ENCODE data around the gene ADGRL3. TPM values are rescaled to one million over a fixed set of nuclear protein-coding genes. Genes with fewer than 3 reads are reported as not detected.

Gene ADGRL3
- total RNA-seq, 1 donor from 2014 or later, result not detected

DNA sequence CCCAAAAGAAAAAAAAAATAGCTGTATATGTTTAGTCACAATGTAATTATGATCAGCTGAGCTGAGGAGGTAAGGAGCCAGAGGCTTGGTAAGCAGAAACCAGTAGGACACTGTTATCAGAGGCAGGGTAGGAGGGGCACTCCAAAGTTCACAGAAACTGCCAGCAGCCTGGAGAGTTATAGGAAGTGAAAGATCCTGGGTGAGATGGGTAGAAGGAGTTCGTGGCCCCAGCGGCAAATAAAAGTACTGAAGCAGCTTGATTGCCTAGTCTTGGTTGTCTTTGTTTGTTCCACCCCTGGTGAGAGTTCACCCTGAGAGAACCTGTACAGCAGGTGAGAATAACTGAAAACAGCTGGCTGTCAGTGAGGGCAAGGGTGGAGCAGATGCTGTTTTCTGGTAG, 340.8 kb downstream of the ADGRL3 start:
- intact Hi-C loops (cut with micrococcal nuclease), result no loop called here

DNA sequence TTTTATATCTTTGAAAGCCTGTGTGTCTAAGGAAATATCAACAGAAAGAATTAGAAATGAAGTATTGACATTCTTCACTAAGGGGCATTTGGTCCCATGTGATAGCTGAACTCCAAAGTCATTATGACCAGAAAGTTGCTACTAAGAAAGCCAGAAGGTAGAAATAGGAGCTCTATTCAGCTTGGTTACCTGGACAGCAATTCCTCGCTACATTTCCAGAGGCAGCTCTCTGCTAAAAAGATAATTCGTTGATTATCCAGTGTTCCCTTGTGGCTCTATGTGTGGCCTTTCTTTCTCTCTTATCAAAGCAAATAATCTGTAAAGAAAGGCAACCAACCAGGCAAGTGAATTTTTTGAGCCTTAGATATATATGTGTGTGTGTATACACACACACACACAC, 341.3 kb downstream of the ADGRL3 start:
- intact Hi-C loops (cut with micrococcal nuclease), result no loop called here

DNA sequence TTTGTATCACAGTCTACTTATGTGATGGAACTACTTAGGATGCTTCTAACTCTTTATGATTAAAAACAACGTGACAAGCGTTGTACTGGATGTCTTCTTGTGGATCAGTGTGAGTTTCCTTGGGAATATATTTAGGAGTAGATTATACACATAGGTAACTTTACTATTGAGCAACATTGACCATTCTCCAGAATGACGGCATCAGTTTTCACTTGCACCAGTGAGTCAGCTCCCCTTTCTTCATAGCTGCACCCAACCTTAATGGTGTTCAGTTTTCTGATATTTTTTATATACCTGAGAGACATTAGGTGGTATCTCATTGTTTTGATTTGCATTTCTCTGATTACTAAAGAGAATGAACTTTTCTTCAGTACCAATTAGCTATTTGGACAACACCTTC, 343.9 kb downstream of the ADGRL3 start:
- intact Hi-C loops (cut with micrococcal nuclease), result no loop called here

GRCh38 chr4:61545902-61546480, 345.9 kb downstream of the ADGRL3 start:
- intact Hi-C loops (cut with micrococcal nuclease), result no loop called here

DNA sequence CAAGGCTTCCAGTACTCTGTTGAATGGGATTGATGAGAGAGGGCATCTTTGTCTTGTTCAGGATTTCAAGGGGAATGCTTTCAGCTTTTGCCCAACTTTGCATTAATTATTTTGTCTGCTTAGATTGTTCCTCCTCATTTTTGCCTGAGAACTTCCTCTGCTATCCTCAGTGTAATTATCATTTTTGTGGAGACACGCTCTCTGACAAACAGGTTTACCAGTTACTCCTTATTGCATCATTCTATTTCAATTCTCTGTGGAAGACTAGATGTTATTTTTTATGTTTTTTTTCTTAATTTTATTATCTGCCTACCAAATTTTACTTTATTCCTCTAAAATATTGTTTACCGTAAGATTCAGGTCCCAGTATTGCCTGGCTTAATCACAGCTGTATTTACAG, 349.2 kb downstream of the ADGRL3 start:
- intact Hi-C loops (cut with micrococcal nuclease), result no loop called here

DNA sequence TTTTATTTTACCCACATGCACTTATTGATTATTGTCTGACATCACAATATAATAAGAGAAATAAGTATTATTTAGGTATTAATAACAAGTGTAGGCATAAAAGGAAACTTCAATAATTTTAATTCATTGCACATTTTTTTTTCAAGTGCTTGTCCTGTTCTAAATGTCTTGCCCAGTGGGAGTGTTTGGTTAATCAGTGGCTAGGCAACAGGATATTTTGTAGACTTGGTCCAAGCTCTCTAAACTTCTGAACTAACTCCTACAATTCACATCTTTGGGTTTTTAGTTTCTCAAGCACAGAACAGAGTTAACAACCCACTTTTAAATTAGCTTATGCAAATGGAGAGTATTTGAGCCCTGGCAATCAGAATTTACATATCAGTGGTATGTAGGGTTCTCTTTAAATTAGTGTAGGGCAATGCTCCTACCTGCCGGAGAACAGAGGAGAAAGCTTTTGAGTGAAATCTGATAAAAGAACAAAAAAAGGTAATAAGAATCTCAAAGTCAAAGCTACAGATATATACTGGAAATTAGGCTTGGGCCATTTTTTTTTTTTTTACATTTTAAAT, 353.5 kb downstream of the ADGRL3 start:
- intact Hi-C loops (cut with micrococcal nuclease), result no loop called here

GRCh38 chr4:61555789-61556188, 355.7 kb downstream of the ADGRL3 start:
- intact Hi-C loops (cut with micrococcal nuclease), result no loop called here

DNA sequence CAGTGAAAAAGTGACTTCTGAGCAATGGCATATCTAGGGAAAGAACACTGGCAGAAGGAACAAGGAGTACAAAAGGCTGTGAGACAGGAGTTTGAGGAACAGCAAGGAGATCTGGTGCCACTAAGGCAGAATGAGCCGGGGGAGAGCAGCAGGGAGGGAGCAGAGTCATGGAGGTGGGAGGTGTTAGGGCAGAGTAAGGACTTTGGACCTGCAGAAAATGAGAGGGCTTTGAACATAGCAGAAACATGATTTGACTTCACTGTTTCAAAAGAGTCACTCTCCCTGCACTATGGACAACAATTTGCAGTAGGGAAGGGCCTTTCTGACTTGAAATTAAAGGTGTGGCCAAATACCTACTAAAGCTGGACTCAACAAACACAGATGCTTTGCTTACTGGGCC, 356.2 kb downstream of the ADGRL3 start:
- intact Hi-C loops (cut with micrococcal nuclease), result no loop called here

DNA sequence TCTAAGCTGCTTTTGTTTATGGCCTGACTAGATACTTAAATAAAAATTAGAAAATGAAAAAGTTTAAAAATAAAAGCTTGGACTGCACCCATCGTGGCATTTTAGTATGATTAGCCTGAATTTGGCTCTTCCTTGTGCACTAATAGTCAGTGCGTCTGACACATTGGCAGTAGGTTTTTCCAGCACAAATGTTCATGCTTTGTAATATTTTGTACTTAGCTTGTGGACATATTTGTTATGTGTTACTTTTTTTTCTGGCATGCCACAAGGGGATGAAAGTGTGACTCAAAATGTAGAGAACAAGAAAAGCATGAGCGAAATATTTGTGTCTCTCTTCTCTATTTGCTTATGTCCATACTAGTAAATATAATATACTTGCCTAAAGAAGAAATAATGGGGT, 359.3 kb downstream of the ADGRL3 start:
- intact Hi-C loops (cut with micrococcal nuclease), result no loop called here

- intact Hi-C loops (cut with micrococcal nuclease), result no loop called here
Observed at GRCh38 chr4:61561028-61561427, 360.9 kb downstream of the ADGRL3 start.

DNA sequence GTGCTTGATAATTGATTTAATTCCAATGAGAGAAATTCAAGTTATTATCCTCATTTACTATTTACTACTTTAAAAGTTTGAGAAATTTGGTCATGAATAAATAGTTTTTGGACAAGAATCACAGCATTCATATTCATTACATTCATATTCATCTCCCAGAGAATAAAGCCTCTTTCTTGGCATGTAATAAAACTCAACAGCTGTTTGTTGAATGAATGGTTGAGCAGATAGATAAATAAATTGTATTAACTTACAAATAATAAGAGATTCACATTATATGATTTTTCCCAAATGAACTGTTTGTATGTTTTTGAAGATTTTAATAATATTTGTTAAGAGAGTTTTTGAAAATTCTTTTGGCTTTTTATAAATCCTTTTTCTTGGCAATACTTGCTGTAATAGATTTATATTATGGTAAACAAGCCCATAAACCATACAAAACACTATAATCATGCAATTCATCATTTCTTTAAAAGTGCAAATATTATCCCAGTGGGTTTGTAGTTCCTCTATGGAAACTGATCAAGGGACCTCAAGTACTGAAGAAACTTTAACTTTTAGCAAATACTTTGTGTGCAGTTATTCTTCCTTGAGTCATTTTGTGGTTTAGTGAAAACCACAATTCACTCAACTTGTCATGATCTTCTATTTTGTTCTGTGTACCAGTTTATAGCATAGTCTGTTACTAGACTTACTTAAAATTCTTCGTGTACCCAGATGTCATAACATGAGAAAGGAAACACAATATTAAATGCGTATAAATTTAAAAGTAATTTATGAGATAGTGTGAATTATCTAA, 371.8 kb downstream of the ADGRL3 start:
- intact Hi-C loops (cut with micrococcal nuclease), result no loop called here

DNA sequence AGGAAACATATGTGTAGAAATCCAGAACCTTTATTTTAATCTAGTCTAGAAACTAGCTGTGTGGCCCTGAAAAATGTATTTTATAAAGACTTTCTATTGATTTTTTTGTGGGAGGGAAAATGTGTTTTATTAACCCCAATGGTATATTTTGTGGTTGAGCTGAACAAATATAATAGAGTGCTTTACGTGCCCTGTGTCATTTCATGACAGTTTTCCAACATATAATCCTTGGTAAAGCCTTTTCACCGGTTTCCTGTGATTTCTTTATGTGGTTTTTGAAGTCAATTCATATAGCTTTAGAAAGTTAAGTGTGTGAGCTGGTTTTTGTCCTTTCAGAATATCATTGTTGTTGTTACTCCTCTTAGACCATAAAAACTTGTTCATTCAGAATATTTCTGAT, 375.7 kb downstream of the ADGRL3 start:
- intact Hi-C loops (cut with micrococcal nuclease), result no loop called here

- intact Hi-C loops (cut with micrococcal nuclease), result no loop called here
Observed at GRCh38 chr4:61579786-61580185, 379.7 kb downstream of the ADGRL3 start.

DNA sequence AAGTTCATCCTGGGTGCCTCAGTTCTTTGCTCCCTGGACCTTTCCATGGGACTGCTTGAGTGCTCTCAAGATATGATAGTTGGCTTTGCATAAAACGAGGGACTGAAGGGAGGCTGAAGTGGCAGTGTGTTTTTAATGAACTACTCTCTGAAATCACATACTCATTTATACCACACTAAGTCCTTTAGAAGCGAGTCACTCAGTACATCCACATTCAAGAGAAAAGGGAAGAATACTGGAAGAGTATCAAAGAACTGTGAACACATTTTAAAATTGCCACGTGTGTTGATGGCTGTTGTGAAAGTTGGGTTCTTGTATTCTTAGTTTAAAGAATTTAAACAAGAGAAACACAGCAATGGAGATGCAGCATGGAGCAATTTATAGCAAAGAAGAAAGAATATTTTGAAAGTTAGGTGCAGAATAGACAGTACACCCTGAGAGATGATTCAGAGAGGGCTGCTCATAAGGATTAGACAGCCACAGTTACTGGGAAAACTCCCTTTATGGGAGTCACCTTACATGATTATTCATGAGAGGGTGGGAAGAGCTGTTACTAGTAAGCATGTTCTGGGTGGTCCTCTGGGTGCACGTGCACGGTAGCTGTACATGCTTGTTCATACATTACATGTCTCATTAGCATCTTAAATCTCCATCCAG, 380.7 kb downstream of the ADGRL3 start:
- intact Hi-C loops (cut with micrococcal nuclease), result no loop called here

- intact Hi-C loops (cut with micrococcal nuclease), result no loop called here
Observed at GRCh38 chr4:61583696-61584095, 383.6 kb downstream of the ADGRL3 start.

GRCh38 chr4:61588621-61589402, 388.7 kb downstream of the ADGRL3 start:
- intact Hi-C loops (cut with micrococcal nuclease), result no loop called here

DNA sequence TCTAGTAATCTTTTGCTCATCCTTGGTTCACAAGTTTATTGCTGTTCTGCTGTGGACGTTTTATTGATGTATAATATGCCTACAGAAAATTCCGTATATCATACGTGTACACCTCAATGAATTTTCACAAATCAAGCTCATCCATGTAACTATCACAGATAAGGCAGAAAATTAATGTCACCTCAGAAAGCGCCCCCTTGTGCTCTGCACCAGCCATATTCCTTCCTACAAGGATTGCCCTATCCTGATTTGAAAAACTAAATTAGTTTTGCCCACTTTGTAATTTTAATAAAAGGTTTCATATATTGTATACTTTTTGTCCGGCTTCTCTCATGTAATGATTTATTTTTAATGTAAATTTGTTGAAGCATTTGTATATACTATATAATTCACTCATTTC, 390.8 kb downstream of the ADGRL3 start:
- intact Hi-C loops (cut with micrococcal nuclease), result no loop called here

GRCh38 chr4:61596606-61597340, 396.6 kb downstream of the ADGRL3 start:
- intact Hi-C loops (cut with micrococcal nuclease), result no loop called here

DNA sequence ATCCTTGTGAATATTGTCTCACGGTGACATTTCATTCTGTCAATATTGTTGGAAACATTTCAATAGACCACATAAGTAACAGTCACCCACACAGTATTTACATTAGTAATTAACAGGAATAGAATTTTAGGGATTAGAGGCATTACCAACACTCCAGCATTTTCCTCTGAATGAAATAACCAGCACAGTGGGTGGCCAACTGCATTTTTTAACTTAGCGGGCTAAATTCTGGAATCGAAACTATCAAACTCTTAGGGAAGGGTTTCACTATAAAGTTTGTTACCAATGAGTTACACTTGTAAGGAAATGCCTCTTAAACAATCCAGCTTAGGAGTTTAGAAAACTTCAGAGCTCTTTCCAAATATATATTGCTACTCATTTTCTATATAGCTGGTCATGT, 403.0 kb downstream of the ADGRL3 start:
- intact Hi-C loops (cut with micrococcal nuclease), result no loop called here

DNA sequence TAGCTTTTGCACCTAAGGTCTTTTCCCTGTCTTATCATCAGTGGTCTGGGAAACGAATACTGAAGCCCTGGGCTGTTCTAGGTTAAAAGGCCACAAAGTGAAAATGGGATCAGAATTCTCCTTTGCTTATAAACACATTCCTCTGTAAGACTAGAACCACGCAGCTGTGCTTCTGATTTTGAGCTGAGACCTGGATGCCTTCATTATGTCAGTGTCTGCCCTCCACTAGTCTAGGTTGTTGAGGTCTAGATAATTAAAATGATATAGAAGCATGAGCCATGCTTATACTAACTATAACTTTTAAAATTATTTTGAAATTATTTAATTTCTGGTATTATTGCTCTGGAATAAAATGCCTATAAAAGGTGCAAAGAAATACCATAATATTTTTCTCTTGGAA, 403.9 kb downstream of the ADGRL3 start:
- intact Hi-C loops (cut with micrococcal nuclease), result no loop called here

GRCh38 chr4:61605984-61606383, 405.9 kb downstream of the ADGRL3 start:
- intact Hi-C loops (cut with micrococcal nuclease), result no loop called here

All from T-helper 2 cell treated with Interferon-gamma antibody and Interleukin-4, amounts not matched to agents 100 ng/mL and 5 ng/mL, for 36 hours (primary cell).